PC-9 (cell line): ENCODE measurements around the gene KCNK13.
"Not testable (repeated sequence)": the region's sequence is repeated elsewhere in the genome, so short reads cannot be mapped to it uniquely, and the experiment has no call there.

ENCODE experiments used
- CTCF ChIP-seq: fragments of 200-600 bp; sonication (generic); conservative IDR thresholded peaks from 2 replicates; pipeline ENCODE4 v1.6.1; 2017; ENCODE audit warnings: mixed run types, antibody characterized with exemption, mild to moderate bottlenecking, moderate library complexity
- EZH2 ChIP-seq: fragments of 200-600 bp; sonication (generic); IDR thresholded peaks from 2 replicates; pipeline ENCODE4 v1.8.0; 2017; ENCODE audit warnings: antibody characterized with exemption, low read depth

GRCh38 chr14:90089486-90089885 is 27.7 kb downstream of the KCNK13 start:
- not testable (repeated sequence) for TF ChIP-seq EZH2, CTCF
